WTC11 (cell line): Measurements from ENCODE around the gene EXOC4. TPM values are rescaled to one million over a fixed set of nuclear protein-coding genes. Genes with fewer than 3 reads are reported as not detected.

Source experiments
- ATAC-seq: fragments of 200-7000 bp; cut with Tn5 transposase; 2 replicates; pipeline ENCODE4 v1.10.0; 2021; ENCODE audit warnings: mild to moderate bottlenecking, moderate library complexity
- CTCF ChIA-PET: fragments of 300-600 bp; sonication (Branson Sonifier 250); formaldehyde crosslinking; loops from one replicate; lab custom pipeline; 2021; ENCODE audit warnings: antibody characterized with exemption; lab: Charles Lee
- POLR2A ChIA-PET: fragments of 350-600 bp; sonication (Branson Sonifier 250); formaldehyde crosslinking; loops from one replicate; lab custom pipeline; 2021; ENCODE audit warnings: antibody characterized with exemption; lab: Charles Lee
- DNase-seq: peaks from one replicate; pipeline ENCODE4 v3.0.0; 2021; ENCODE audit warnings: low spot score
- H3K27ac Mint-ChIP-seq: 2 replicates; pipeline ENCODE4 v1.8.0; 2021; ENCODE audit warnings: mixed read lengths
- H3K27me3 Mint-ChIP-seq: 2 replicates; pipeline ENCODE4 v1.8.0; 2021; ENCODE audit warnings: low read depth, mild to moderate bottlenecking, moderate library complexity, mixed read lengths
- H3K36me3 Mint-ChIP-seq: 2 replicates; pipeline ENCODE4 v1.8.0; 2021; ENCODE audit warnings: mixed read lengths
- H3K4me1 Mint-ChIP-seq: 2 replicates; pipeline ENCODE4 v1.8.0; 2022; ENCODE audit warnings: mixed read lengths
- H3K4me3 Mint-ChIP-seq: 2 replicates; pipeline ENCODE4 v1.8.0; 2021; ENCODE audit warnings: mild to moderate bottlenecking, moderate library complexity, mixed read lengths
- H3K9me3 Mint-ChIP-seq: 2 replicates; pipeline ENCODE4 v1.8.0; 2021; ENCODE audit warnings: mixed read lengths
- CBFB ChIP-seq: sonication (generic); formaldehyde crosslinking; IDR thresholded peaks from 2 replicates; pipeline ENCODE4 v1.8.1; 2022; ENCODE audit warnings: mild to moderate bottlenecking, low read depth, missing genetic modification reagents
- CREM ChIP-seq: sonication (generic); formaldehyde crosslinking; IDR thresholded peaks from 2 replicates; pipeline ENCODE4 v1.8.1; 2022; ENCODE audit warnings: mild to moderate bottlenecking, missing genetic modification reagents, moderate library complexity
- E2F5 ChIP-seq: sonication (generic); formaldehyde crosslinking; IDR thresholded peaks from 2 replicates; pipeline ENCODE4 v1.8.1; 2022; ENCODE audit warnings: mild to moderate bottlenecking, moderate library complexity, missing genetic modification reagents
- ESRRA ChIP-seq: sonication (generic); formaldehyde crosslinking; IDR thresholded peaks from 2 replicates; pipeline ENCODE4 v1.8.1; 2022; ENCODE audit warnings: mild to moderate bottlenecking, missing genetic modification reagents, borderline replicate concordance
- IRF2 ChIP-seq: sonication (generic); formaldehyde crosslinking; IDR thresholded peaks from 2 replicates; pipeline ENCODE4 v1.8.0; 2022; ENCODE audit warnings: low read depth, missing genetic modification reagents, borderline replicate concordance
- NR2C2 ChIP-seq: sonication (generic); formaldehyde crosslinking; IDR thresholded peaks from 2 replicates; pipeline ENCODE4 v1.8.0; 2022; ENCODE audit warnings: mild to moderate bottlenecking, missing genetic modification reagents
- NR3C1 ChIP-seq: sonication (generic); formaldehyde crosslinking; conservative IDR thresholded peaks from 2 replicates; pipeline ENCODE4 v1.8.1; 2023; ENCODE audit warnings: low read depth, mild to moderate bottlenecking, missing genetic modification reagents
- PRRX2 ChIP-seq: fragments of 250-450 bp; sonication (Bioruptor Pico); IDR thresholded peaks from 2 replicates; pipeline ENCODE4 v1.8.0; 2021; ENCODE audit warnings: mild to moderate bottlenecking
- RELA ChIP-seq: sonication (generic); formaldehyde crosslinking; IDR thresholded peaks from 2 replicates; pipeline ENCODE4 v1.8.1; 2022; ENCODE audit warnings: missing genetic modification reagents, mild to moderate bottlenecking, borderline replicate concordance
- SMAD4 ChIP-seq: sonication (generic); formaldehyde crosslinking; IDR thresholded peaks from 2 replicates; pipeline ENCODE4 v1.8.0; 2022; ENCODE audit warnings: mild to moderate bottlenecking, missing genetic modification reagents
- ZBTB21 ChIP-seq: sonication (generic); formaldehyde crosslinking; IDR thresholded peaks from 2 replicates; pipeline ENCODE4 v1.8.1; 2023; ENCODE audit warnings: mild to moderate bottlenecking, missing genetic modification reagents, borderline replicate concordance
- ZNF263 ChIP-seq: sonication (generic); formaldehyde crosslinking; IDR thresholded peaks from 2 replicates; pipeline ENCODE4 v1.8.1; 2022; ENCODE audit warnings: low read depth, mild to moderate bottlenecking, moderate library complexity, missing genetic modification reagents
- ZNF423 ChIP-seq: fragments of 250-450 bp; sonication (Bioruptor Pico); IDR thresholded peaks from 2 replicates; pipeline ENCODE4 v2.1.2; 2022; ENCODE audit warnings: mild to moderate bottlenecking, moderate library complexity
- ZNF671 ChIP-seq: fragments of 250-450 bp; sonication (Bioruptor Pico); IDR thresholded peaks from 2 replicates; pipeline ENCODE4 v1.8.0; 2021; ENCODE audit warnings: mild to moderate bottlenecking
- total RNA-seq: library from RNA; stranded (reverse); gene quantifications from 3 replicates; pipeline ENCODE4 v1.2.3, GENCODE V29; 2021
- TF ChIP-seq, protein P1 (sequence below): sonication (generic); formaldehyde crosslinking; IDR thresholded peaks from 2 replicates; pipeline ENCODE4 v1.8.1; 2023; ENCODE audit warnings: mild to moderate bottlenecking, missing genetic modification reagents
- TF ChIP-seq, protein P2 (sequence below): sonication (generic); formaldehyde crosslinking; conservative IDR thresholded peaks from 2 replicates; pipeline ENCODE4 v1.8.1; 2023; ENCODE audit warnings: mild to moderate bottlenecking, low read depth, missing genetic modification reagents, moderate library complexity
- TF ChIP-seq, protein P3 (sequence below): sonication (generic); formaldehyde crosslinking; conservative IDR thresholded peaks from 2 replicates; pipeline ENCODE4 v1.8.1; 2022; ENCODE audit warnings: mild to moderate bottlenecking, missing genetic modification reagents

Gene EXOC4
- total RNA-seq, 1 experiment from 2014 or later: 62.0 TPM

DNA sequence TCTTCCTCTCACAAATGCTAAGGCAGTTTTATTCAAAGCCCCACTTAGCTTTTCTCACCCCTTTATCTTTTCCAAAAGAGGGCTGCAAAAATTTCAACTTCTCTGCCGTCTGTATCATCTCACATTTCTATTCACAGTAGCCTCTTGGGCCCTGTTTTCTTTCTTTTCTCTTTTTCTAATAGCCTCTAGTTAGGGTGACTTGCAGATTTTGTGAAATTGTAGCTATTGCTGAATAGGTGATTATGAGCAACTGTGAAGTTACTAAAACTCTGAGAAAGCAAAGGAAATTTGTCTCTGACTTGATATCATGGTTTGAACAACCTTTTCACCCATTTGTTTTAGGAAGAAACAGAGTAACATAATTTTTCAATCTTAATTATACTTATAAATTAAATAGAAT is 29.2 kb downstream of the EXOC4 start (continued):
- TF ChIP-seq, protein P1, sequence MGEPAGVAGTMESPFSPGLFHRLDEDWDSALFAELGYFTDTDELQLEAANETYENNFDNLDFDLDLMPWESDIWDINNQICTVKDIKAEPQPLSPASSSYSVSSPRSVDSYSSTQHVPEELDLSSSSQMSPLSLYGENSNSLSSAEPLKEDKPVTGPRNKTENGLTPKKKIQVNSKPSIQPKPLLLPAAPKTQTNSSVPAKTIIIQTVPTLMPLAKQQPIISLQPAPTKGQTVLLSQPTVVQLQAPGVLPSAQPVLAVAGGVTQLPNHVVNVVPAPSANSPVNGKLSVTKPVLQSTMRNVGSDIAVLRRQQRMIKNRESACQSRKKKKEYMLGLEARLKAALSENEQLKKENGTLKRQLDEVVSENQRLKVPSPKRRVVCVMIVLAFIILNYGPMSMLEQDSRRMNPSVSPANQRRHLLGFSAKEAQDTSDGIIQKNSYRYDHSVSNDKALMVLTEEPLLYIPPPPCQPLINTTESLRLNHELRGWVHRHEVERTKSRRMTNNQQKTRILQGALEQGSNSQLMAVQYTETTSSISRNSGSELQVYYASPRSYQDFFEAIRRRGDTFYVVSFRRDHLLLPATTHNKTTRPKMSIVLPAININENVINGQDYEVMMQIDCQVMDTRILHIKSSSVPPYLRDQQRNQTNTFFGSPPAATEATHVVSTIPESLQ (CRISPR knock-in tag): no peak
- TF ChIP-seq PRRX2 (CRISPR knock-in tag) (no peak), CBFB (no peak)
- TF ChIP-seq, protein P2, sequence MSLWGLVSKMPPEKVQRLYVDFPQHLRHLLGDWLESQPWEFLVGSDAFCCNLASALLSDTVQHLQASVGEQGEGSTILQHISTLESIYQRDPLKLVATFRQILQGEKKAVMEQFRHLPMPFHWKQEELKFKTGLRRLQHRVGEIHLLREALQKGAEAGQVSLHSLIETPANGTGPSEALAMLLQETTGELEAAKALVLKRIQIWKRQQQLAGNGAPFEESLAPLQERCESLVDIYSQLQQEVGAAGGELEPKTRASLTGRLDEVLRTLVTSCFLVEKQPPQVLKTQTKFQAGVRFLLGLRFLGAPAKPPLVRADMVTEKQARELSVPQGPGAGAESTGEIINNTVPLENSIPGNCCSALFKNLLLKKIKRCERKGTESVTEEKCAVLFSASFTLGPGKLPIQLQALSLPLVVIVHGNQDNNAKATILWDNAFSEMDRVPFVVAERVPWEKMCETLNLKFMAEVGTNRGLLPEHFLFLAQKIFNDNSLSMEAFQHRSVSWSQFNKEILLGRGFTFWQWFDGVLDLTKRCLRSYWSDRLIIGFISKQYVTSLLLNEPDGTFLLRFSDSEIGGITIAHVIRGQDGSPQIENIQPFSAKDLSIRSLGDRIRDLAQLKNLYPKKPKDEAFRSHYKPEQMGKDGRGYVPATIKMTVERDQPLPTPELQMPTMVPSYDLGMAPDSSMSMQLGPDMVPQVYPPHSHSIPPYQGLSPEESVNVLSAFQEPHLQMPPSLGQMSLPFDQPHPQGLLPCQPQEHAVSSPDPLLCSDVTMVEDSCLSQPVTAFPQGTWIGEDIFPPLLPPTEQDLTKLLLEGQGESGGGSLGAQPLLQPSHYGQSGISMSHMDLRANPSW (CRISPR knock-in tag): no peak

DNA sequence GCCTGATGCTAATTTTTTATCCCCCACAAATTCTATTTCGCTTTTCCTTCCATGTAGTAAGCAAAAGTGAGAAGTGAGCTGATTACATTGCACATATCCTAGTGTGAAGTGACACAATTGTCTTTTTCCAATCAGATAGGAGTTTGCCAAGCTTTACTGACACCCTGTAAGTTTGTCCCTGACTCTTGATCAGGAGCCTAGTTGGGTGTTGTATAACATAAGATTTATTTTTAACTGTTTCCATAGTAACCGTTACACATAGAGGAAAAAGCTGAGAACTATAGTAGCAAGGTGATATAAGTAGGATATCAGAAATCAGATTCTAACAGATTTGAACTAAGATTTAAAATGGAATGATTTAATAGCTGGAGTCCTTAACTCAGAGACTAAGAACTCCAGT is 31.2 kb downstream of the EXOC4 start:
- H3K27me3 Mint-ChIP-seq: no peaks in the 10 kb centered on the region
- H3K4me1 Mint-ChIP-seq: peaks cover 4% of the 10 kb centered on the region
- H3K36me3 Mint-ChIP-seq: peaks cover 9% of the 10 kb centered on the region
- no peak for DNase-seq
- TF ChIP-seq NR3C1 (CRISPR knock-in tag) (no peak), ZNF671 (no peak), NR2C2 (CRISPR knock-in tag) (no peak), E2F5 (CRISPR knock-in tag) (no peak), RELA (CRISPR knock-in tag) (no peak), ESRRA (CRISPR knock-in tag) (no peak), IRF2 (no peak), SMAD4 (no peak), ZBTB21 (CRISPR knock-in tag) (no peak), ZNF423 (CRISPR knock-in tag) (no peak), CREM (CRISPR knock-in tag) (no peak), ZNF263 (no peak)
- TF ChIP-seq, protein P1 (CRISPR knock-in tag): no peak
- TF ChIP-seq, protein P2 (CRISPR knock-in tag): no peak
- TF ChIP-seq, protein P3, sequence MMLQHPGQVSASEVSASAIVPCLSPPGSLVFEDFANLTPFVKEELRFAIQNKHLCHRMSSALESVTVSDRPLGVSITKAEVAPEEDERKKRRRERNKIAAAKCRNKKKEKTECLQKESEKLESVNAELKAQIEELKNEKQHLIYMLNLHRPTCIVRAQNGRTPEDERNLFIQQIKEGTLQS (CRISPR knock-in tag): no peak
- ChIA-PET POLR2A (no interaction called here), CTCF (no interaction called here)
- H3K4me3 Mint-ChIP-seq: no peak overlapping the region
- H3K9me3 Mint-ChIP-seq: no peaks in the 10 kb centered on the region
- H3K27ac Mint-ChIP-seq: no peak overlapping the region
- ATAC-seq: no peak
